ENCODE data around the gene NOSTRIN. TPM values are rescaled to one million over a fixed set of nuclear protein-coding genes. Genes with fewer than 3 reads are reported as not detected.

The NOSTRIN gene
- total RNA-seq, 1 experiment from 2014 or later: 3.1 TPM

GRCh38 chr2:168851674-168852320 lies 49.4 kb downstream of the NOSTRIN start:
- Histone ChIP-seq H3K4me3 (replicated peaks in 1 of 2; ENCODE audit: low read depth in 1 of 2, low read length in 2 of 2) (no peak overlapping the region), H3K9me3 (ENCODE audit: control insufficient read depth in 1 of 2, insufficient read depth in 1 of 2, low read depth in 1 of 2, low read length in 2 of 2) (no peaks in the 10 kb centered on the region), H4K20me1 (ENCODE audit: insufficient read depth) (no peaks in the 10 kb centered on the region), H3K79me2 (ENCODE audit: insufficient read depth, low read length) (no peaks in the 10 kb centered on the region), H3K27ac (ENCODE audit: low read depth, low read length) (no peak overlapping the region), H3K36me3 (ENCODE audit: control insufficient read depth in 1 of 2, insufficient read depth in 2 of 2, low read length in 2 of 2) (no peaks in the 10 kb centered on the region), H3K9me2 (ENCODE audit: insufficient read depth) (no peaks in the 10 kb centered on the region), H2AFZ (ENCODE audit: low read depth, low read length, poor library complexity, severe bottlenecking) (no peak overlapping the region), H3K4me2 (ENCODE audit: low read length) (peak overlapping the region; percentile 29), H3K27me3 (ENCODE audit: insufficient read depth, low read length) (no peaks in the 10 kb centered on the region), H3K4me1 (ENCODE audit: control insufficient read depth in 1 of 2, insufficient read depth in 2 of 2, low read length in 2 of 2) (peaks cover 0 to 14% of the 10 kb centered on the region in 2 experiments; a peak in 2 of 4 replicates), H3K9ac (ENCODE audit: low read length) (no peak overlapping the region)
- no TSS peak for BruUV-seq (replicated peaks)
- ChIA-PET RAD21 (ENCODE audit: low non-redundant PET in 1 of 2, low total read pairs in 2 of 2, uncharacterized antibody in 2 of 2, unreplicated experiment in 2 of 2) (no interaction called here), POLR2A (no interaction called here), CTCF (no interaction called here)
- intact Hi-C loops (cut with micrococcal nuclease): no loop called here
- ATAC-seq (peak; percentile 83), DNase-seq (ENCODE audit: low read depth, low spot score) (peak; percentile 29)
- no peak for TF ChIP-seq EGR1 (IDR thresholded peaks at IDR 0.05; ENCODE audit: low read depth)
- no peak for TF ChIP-seq SIN3A (IDR thresholded peaks at IDR 0.05; ENCODE audit: low read depth)
- TF ChIP-seq EZH2phosphoT487 (IDR thresholded peaks at IDR 0.05; ENCODE audit: borderline replicate concordance): no peak
- TF ChIP-seq FOSL1 (IDR thresholded peaks at IDR 0.05; ENCODE audit: low read depth): peak; percentile 56; the same call in 1 of the 2 replicates
- no peak for TF ChIP-seq CBX3 (IDR thresholded peaks at IDR 0.05; ENCODE audit: low read depth)
- TF ChIP-seq POLR2AphosphoS5 (IDR thresholded peaks at IDR 0.05; ENCODE audit: low read depth, low read length): 0 out of 2 replicates have a peak, but pooled peaks have one; percentile 23
- no peak for TF ChIP-seq YY1 (IDR thresholded peaks at IDR 0.05; ENCODE audit: extremely low read depth, insufficient replicate concordance, low read depth, low read length)

- Histone ChIP-seq H3K36me3 (ENCODE audit: control insufficient read depth in 1 of 2, insufficient read depth in 2 of 2, low read length in 2 of 2) (no peaks in the 10 kb centered on the region), H3K9me3 (ENCODE audit: control insufficient read depth in 1 of 2, insufficient read depth in 1 of 2, low read depth in 1 of 2, low read length in 2 of 2) (no peaks in the 10 kb centered on the region), H2AFZ (ENCODE audit: low read depth, low read length, poor library complexity, severe bottlenecking) (no peak overlapping the region), H3K27ac (ENCODE audit: low read depth, low read length) (no peak overlapping the region), H3K9ac (ENCODE audit: low read length) (no peak overlapping the region), H3K79me2 (ENCODE audit: insufficient read depth, low read length) (no peaks in the 10 kb centered on the region), H3K27me3 (ENCODE audit: insufficient read depth, low read length) (no peaks in the 10 kb centered on the region), H4K20me1 (ENCODE audit: insufficient read depth) (no peaks in the 10 kb centered on the region), H3K4me1 (ENCODE audit: control insufficient read depth in 1 of 2, insufficient read depth in 2 of 2, low read length in 2 of 2) (peaks cover 0 to 14% of the 10 kb centered on the region in 2 experiments; a peak in 2 of 4 replicates), H3K4me3 (replicated peaks in 1 of 2; ENCODE audit: low read depth in 1 of 2, low read length in 2 of 2) (no peak overlapping the region), H3K9me2 (ENCODE audit: insufficient read depth) (no peaks in the 10 kb centered on the region), H3K4me2 (ENCODE audit: low read length) (no peak overlapping the region)
- CTCF ChIA-PET: no interaction called here
- RAD21 ChIA-PET (ENCODE audit: low non-redundant PET in 1 of 2, low total read pairs in 2 of 2, uncharacterized antibody in 2 of 2, unreplicated experiment in 2 of 2): no interaction called here
- POLR2A ChIA-PET: no interaction called here
- intact Hi-C loops (cut with micrococcal nuclease): no loop called here
- ATAC-seq (no peak), DNase-seq (ENCODE audit: low read depth, low spot score) (no peak)
- no TSS peak for BruUV-seq (replicated peaks)
- TF ChIP-seq CTCF (IDR thresholded peaks at IDR 0.05 in 2 of 3, conservative IDR thresholded peaks at IDR 0.05 in 1 of 3; ENCODE audit: borderline replicate concordance in 1 of 3, insufficient read depth in 1 of 3, low read depth in 2 of 3, low read length in 2 of 3) (no peak), SP1 (IDR thresholded peaks at IDR 0.05; ENCODE audit: low read depth) (no peak), EZH2phosphoT487 (IDR thresholded peaks at IDR 0.05; ENCODE audit: borderline replicate concordance) (no peak), REST (IDR thresholded peaks at IDR 0.05; ENCODE audit: low read depth) (no peak), POLR2A (IDR thresholded peaks at IDR 0.05; ENCODE audit: borderline replicate concordance, extremely low read depth, insufficient read depth, insufficient read length) (no peak), EGR1 (IDR thresholded peaks at IDR 0.05; ENCODE audit: low read depth) (no peak), ZFX (IDR thresholded peaks at IDR 0.05) (no peak), SRF (IDR thresholded peaks at IDR 0.05; ENCODE audit: low read depth) (no peak), CBX3 (IDR thresholded peaks at IDR 0.05; ENCODE audit: low read depth) (no peak)
Observed at GRCh38 chr2:168852481-168852880, 50.0 kb downstream of the NOSTRIN start.

Measured in HCT116 (cell line).